Breast epithelium (tissue), 3 donors: Measurements from ENCODE around the gene CST3.

ENCODE experiments used
- CTCF ChIP-seq, 3 donors: fragments of 450-650 bp; IDR thresholded peaks; one replicate each; pipeline ENCODE4 v1.5.1; 2016 to 2017; ENCODE audit warnings: antibody characterized with exemption in 3 of 3, mild to moderate bottlenecking in 3 of 3, moderate library complexity in 3 of 3
- POLR2A ChIP-seq: fragments of 450-650 bp; IDR thresholded peaks from one replicate; pipeline ENCODE4 v1.6.1; 2016; ENCODE audit warnings: antibody characterized with exemption, mild to moderate bottlenecking, moderate library complexity
- POLR2AphosphoS5 ChIP-seq, 3 donors: sonication (generic); formaldehyde crosslinking; IDR thresholded peaks; one replicate each; pipeline ENCODE4 v1.6.1; 2017; ENCODE audit warnings: antibody characterized with exemption in 3 of 3

- TF ChIP-seq POLR2A (no peak), CTCF (IDR thresholded peaks at IDR 0.05) (no peak), POLR2AphosphoS5 (IDR thresholded peaks at IDR 0.05) (no peak)
Measured at GRCh38 chr20:23671479-23671878, 33.7 kb upstream of the CST3 start.
